Gastroesophageal sphincter (tissue), 4 donors: ENCODE measurements around the gene PCID2. TPM values are rescaled to one million over a fixed set of nuclear protein-coding genes. Genes with fewer than 3 reads are reported as not detected.

Experiments
- ATAC-seq: fragments of 150-250 bp; one replicate; pipeline ENCODE4 v1.9.1; 2016; ENCODE audit warnings: mild to moderate bottlenecking, moderate library complexity
- H3K27ac ChIP-seq, 4 donors: fragments of 200-600 bp; sonication (generic) in 3 of 4; 1 replicate in 3 of 4; 2 replicates in 1 of 4; pipeline ENCODE4 v1.5.1; 2016 to 2019
- H3K27me3 ChIP-seq: fragments of 200-600 bp; sonication (generic); one replicate; pipeline ENCODE4 v1.5.1; 2019
- H3K36me3 ChIP-seq, 2 donors: fragments of 200-600 bp; sonication (generic); one replicate each; pipeline ENCODE4 v1.5.1; 2019; ENCODE audit warnings: control low read depth in 1 of 2
- H3K4me1 ChIP-seq, 3 donors: fragments of 200-600 bp; sonication (generic); 1 replicate in 2 of 3; 2 replicates in 1 of 3; pipeline ENCODE4 v1.5.1; 2016 to 2019; ENCODE audit warnings: control low read depth in 2 of 3
- H3K4me3 ChIP-seq, 2 donors: fragments of 200-600 bp; sonication (generic); one replicate each; pipeline ENCODE4 v1.5.1; 2019; ENCODE audit warnings: mild to moderate bottlenecking in 1 of 2, moderate library complexity in 1 of 2
- H3K9me3 ChIP-seq, 3 donors: fragments of 200-600 bp; sonication (generic); one replicate each; pipeline ENCODE4 v1.5.1; 2017 to 2019; ENCODE audit warnings: control low read depth in 2 of 3
- EP300 ChIP-seq: sonication (generic); formaldehyde crosslinking; IDR thresholded peaks from one replicate; pipeline ENCODE4 v1.6.1; 2017; ENCODE audit warnings: antibody characterized with exemption, mild to moderate bottlenecking
- POLR2A ChIP-seq, 2 donors: fragments of 450-650 bp; IDR thresholded peaks; one replicate each; pipeline ENCODE4 v1.6.1; 2017; ENCODE audit warnings: antibody characterized with exemption in 2 of 2, mild to moderate bottlenecking in 2 of 2, moderate library complexity in 1 of 2
- POLR2AphosphoS5 ChIP-seq: sonication (generic); formaldehyde crosslinking; IDR thresholded peaks from one replicate; pipeline ENCODE4 v1.6.1; 2017; ENCODE audit warnings: antibody characterized with exemption
- whole genome bisulfite sequencing, 2 donors: methylation state at CpG; one replicate each; pipeline ENCODE4 v1.1.5; 2018; ENCODE audit warnings: low coverage in 1 of 2; 5-methylcytosine and 5-hydroxymethylcytosine counted together
- total RNA-seq, 4 donors: library from RNA; depleted of rRNA; stranded (reverse); fragments of >200 nt; gene quantifications; one replicate each; pipeline ENCODE4 v1.1.0, GENCODE V29; 2016
- TF ChIP-seq, protein P1 (sequence below), 4 experiments: fragments of 200-600 bp in 2 of 4; fragments of 450-650 bp in 2 of 4; sonication (generic) in 1 of 4; IDR thresholded peaks; one replicate each; pipeline ENCODE4 v1.5.1; 2017 to 2019; ENCODE audit warnings: antibody characterized with exemption in 4 of 4, mild to moderate bottlenecking in 2 of 4, moderate library complexity in 2 of 4

The PCID2 gene
- total RNA-seq, 4 donors from 2014 or later: 43.7 to 76.0 (median 48.8) TPM

DNA sequence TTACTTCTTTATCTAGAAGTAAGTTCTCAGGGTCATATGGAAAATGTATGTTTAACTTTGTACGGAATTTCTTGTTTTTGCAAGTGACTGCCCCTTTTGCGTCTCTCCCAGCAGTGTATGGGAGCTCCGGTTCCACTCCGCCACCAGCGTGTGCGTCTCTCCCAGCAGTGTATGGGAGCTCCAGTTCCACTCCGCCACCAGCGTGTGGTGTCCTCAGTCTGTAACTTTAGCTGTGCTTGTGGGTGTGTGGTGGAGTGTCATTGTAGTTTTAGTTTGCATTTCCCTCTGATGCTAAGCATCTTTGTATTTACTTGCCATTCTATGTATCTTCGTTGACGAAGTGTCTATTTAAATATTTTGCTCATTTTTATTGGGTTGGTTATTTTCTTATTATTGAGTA lies 3.3 kb upstream of the PCID2 start:
- Histone ChIP-seq H3K36me3 (peaks cover 0 to 18% of the 10 kb centered on the region in 2 donors), H3K27ac (no peak overlapping the region), H3K4me1 (peaks cover 0 to 82% (median 30%) of the 10 kb centered on the region in 3 donors), H3K9me3 (no peaks in the 10 kb centered on the region), H3K4me3 (no peak overlapping the region), H3K27me3 (no peaks in the 10 kb centered on the region)
- WGBS, 2 donors: 93 to 98% methylated on average over 5 to 10 of the region's 10 CpGs
- TF ChIP-seq EP300 (no peak), POLR2AphosphoS5 (no peak), POLR2A (IDR thresholded peaks at IDR 0.05) (no peak)
- TF ChIP-seq, protein P1, sequence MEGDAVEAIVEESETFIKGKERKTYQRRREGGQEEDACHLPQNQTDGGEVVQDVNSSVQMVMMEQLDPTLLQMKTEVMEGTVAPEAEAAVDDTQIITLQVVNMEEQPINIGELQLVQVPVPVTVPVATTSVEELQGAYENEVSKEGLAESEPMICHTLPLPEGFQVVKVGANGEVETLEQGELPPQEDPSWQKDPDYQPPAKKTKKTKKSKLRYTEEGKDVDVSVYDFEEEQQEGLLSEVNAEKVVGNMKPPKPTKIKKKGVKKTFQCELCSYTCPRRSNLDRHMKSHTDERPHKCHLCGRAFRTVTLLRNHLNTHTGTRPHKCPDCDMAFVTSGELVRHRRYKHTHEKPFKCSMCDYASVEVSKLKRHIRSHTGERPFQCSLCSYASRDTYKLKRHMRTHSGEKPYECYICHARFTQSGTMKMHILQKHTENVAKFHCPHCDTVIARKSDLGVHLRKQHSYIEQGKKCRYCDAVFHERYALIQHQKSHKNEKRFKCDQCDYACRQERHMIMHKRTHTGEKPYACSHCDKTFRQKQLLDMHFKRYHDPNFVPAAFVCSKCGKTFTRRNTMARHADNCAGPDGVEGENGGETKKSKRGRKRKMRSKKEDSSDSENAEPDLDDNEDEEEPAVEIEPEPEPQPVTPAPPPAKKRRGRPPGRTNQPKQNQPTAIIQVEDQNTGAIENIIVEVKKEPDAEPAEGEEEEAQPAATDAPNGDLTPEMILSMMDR (IDR thresholded peaks at IDR 0.05): no peak
- ATAC-seq: no peak

DNA sequence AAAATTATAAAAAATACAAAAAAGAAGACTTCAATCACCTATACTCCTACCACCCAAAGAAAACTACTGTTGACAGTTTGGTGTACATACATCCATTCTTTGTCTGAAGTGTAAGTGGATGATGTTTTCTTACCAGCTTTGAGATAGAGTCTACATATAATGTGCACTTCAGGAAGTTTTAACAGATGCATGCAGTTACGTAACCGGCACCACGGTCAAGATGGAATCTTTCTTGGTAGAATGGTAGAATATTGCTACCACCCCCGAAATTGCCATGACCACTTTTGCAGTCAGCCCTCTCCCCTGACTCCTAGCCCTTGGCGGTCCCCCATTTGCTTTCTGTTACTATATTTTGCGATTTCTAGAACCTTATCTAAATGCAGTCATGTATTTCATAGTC lies 2.4 kb upstream of the PCID2 start:
- H3K9me3 ChIP-seq: no peaks in the 10 kb centered on the region
- no peak for ATAC-seq
- no peaks in the 10 kb centered on the region for H3K27me3 ChIP-seq
- TF ChIP-seq, protein P1 (IDR thresholded peaks at IDR 0.05): no peak
- TF ChIP-seq POLR2A (IDR thresholded peaks at IDR 0.05) (no peak), EP300 (no peak), POLR2AphosphoS5 (no peak)
- WGBS, 2 donors: 79 to 82% methylated on average over 6 of the region's 6 CpGs
- H3K4me1 ChIP-seq: peaks cover 0 to 82% (median 24%) of the 10 kb centered on the region in 3 donors
- peaks cover 0 to 18% of the 10 kb centered on the region in 2 donors for H3K36me3 ChIP-seq
- peak overlapping the region in 1 of 2 donors; percentile 98 for H3K4me3 ChIP-seq
- H3K27ac ChIP-seq: no peak overlapping the region

DNA sequence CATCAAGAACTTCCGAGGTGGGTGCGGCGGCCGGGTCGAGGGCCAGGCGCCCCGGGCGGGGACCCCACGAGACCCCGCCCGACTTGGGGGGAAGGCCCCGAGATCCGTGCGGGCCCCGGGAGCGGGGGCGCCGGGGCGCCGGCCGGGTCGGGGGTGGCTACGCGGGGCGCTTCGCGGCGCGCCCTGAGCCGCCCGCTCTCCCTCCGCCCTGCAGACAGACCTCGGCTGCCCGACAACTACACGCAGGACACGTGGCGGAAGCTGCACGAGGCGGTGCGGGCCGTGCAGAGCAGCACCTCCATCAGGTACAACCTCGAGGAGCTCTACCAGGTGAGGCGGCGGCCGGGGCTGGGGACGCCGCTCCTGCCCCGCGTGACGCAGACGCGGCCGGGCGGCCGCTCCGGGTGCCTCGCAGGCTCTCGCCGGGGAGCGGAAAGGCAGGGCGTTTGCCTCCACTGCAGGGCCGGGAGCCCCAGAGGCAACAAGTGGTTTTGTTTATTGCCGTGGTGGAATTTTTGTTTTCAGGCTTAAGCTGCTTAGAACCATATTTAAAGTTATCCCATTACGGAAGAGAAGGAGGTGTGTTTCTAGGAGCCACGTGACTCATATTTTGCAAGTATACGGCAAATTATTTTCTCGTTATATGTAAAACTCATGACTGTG lies 1.4 kb upstream of the PCID2 start:
- ATAC-seq: peak; percentile 38
- Histone ChIP-seq H3K4me1 (peaks cover 0 to 82% (median 22%) of the 10 kb centered on the region in 3 donors), H3K9me3 (no peaks in the 10 kb centered on the region), H3K4me3 (peak overlapping the region; percentile 80 to 98), H3K27me3 (no peaks in the 10 kb centered on the region), H3K36me3 (peaks cover 0 to 18% of the 10 kb centered on the region in 2 donors), H3K27ac (peak overlapping the region; percentile 74 to 99 (median 98))
- 0% methylated on average over 8 to 14 of the region's 67 CpGs for WGBS, 2 donors
- TF ChIP-seq, protein P1 (IDR thresholded peaks at IDR 0.05): peak in 2 of 4 experiments; percentile 22 to 32
- TF ChIP-seq EP300 (no peak), POLR2A (IDR thresholded peaks at IDR 0.05) (no peak), POLR2AphosphoS5 (no peak)

DNA sequence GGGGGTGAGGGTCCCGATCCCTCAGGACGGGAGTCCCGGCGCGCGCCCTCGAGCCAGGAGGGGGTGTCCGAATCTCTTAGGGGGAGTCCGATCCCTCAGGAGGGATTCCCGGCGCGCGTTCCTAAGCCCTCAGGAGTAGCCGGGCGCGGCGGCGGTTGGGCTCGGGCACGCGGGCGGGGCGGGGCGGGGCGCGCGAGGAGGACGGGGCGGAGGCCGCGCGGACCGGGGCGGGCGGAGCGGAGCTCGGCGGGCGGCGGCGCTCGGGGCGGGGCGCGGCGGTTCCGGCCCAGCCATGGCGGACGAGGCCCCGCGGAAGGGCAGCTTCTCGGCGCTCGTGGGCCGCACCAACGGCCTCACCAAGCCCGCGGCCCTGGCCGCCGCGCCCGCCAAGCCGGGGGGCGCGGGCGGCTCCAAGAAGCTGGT lies 878 bp upstream of the PCID2 start, which contains the start of gene CUL4A:
CUL4A (plus strand) TSS at position 278 of the 423 bp plus-strand sequence; CDS start at position 293, 15 bp downstream.
- ATAC-seq: peak; percentile 82
- H3K36me3 ChIP-seq: peaks cover 0 to 20% of the 10 kb centered on the region in 2 donors
- TF ChIP-seq POLR2AphosphoS5 (no peak), EP300 (no peak), POLR2A (IDR thresholded peaks at IDR 0.05) (peak in 1 of 2 donors; percentile 28)
- TF ChIP-seq, protein P1 (IDR thresholded peaks at IDR 0.05): no peak
- peak within 1 kb of the TSS; percentile 97 to 99 (median 98) for H3K27ac ChIP-seq
- no CpG with 5 or more reads among the region's 66 CpGs for WGBS, 2 donors
- H3K4me1 ChIP-seq: peaks cover 0 to 82% (median 19%) of the 10 kb centered on the region in 3 donors
- H3K4me3 ChIP-seq: peak within 1 kb of the TSS; percentile 80 to 98
- H3K27me3 ChIP-seq: no peaks in the 10 kb centered on the region
- no peaks in the 10 kb centered on the region for H3K9me3 ChIP-seq
